Measurements from ENCODE around the gene RNF112. TPM values are rescaled to one million over a fixed set of nuclear protein-coding genes. Genes with fewer than 3 reads are reported as not detected.

RNF112 gene
- polyA plus RNA-seq, 3 donors = 0.57 TPM; not detected in 2

- no peaks in the 10 kb centered on the region for H3K9me3 ChIP-seq (replicated peaks in 1 of 2; ENCODE audit: control insufficient read depth in 1 of 2, insufficient read depth in 1 of 2, low read length in 2 of 2)
- no peaks in the 10 kb centered on the region for H3K79me2 ChIP-seq (ENCODE audit: insufficient read depth, low read length)
- WGBS (ENCODE audit: insufficient coverage) = 92% methylated on average over 7 of the region's 10 CpGs
- Mint-ChIP-seq H3K4me3 (no peak overlapping the region), H3K9me3 (no peaks in the 10 kb centered on the region), H3K4me1 (no peaks in the 10 kb centered on the region), H3K27me3 (ENCODE audit: low read depth in 3 of 3) (peaks cover 9 to 12% (median 10%) of the 10 kb centered on the region in 3 donors), H3K36me3 (no peaks in the 10 kb centered on the region), H3K27ac (no peak overlapping the region)
- no peak overlapping the region for H3K4me2 ChIP-seq (replicated peaks; ENCODE audit: extremely low read depth, low read length, poor library complexity, severe bottlenecking)
- H2AFZ ChIP-seq (ENCODE audit: insufficient read depth, low read depth, low read length, poor library complexity, severe bottlenecking) = no peak overlapping the region
- H3K36me3 ChIP-seq (replicated peaks in 1 of 2; ENCODE audit: control insufficient read depth in 1 of 2, insufficient read depth in 2 of 2, low read length in 2 of 2) = no peaks in the 10 kb centered on the region
- TF ChIP-seq CTCF (IDR thresholded peaks at IDR 0.05) = no peak
- no peak overlapping the region for H3K4me3 ChIP-seq (replicated peaks in 1 of 3; ENCODE audit: low read depth in 2 of 3, low read length in 3 of 3)
- intact Hi-C loops (cut with micrococcal nuclease) = loop anchor here in 1 of 2 donors (5.0 kb wide), 1 partner anchor 35 kb away; no protein-coding TSS in a partner anchor
- no peak overlapping the region for H3K9ac ChIP-seq (ENCODE audit: insufficient read depth, low read length, poor library complexity, severe bottlenecking)
- H3K27ac ChIP-seq (ENCODE audit: low read depth in 1 of 2, low read length in 2 of 2) = no peak overlapping the region
- no peaks in the 10 kb centered on the region for H3K4me1 ChIP-seq (ENCODE audit: control insufficient read depth in 1 of 2, insufficient read depth in 2 of 2, low read length in 2 of 2)
- H3K27me3 ChIP-seq (ENCODE audit: control insufficient read depth in 2 of 2, insufficient read depth in 2 of 2, low read length in 2 of 2) = peaks cover 0 to 9% of the 10 kb centered on the region in 2 donors
- DNase-seq = no peak
- H4K20me1 ChIP-seq (ENCODE audit: insufficient read depth, low read length) = no peaks in the 10 kb centered on the region
Observed at GRCh38 chr17:19407601-19408345, 3.3 kb upstream of the RNF112 start.

GRCh38 chr17:19408346-19408710 is 2.7 kb upstream of the RNF112 start:
- peaks cover 10 to 15% (median 12%) of the 10 kb centered on the region in 3 donors for H3K27me3 Mint-ChIP-seq (ENCODE audit: low read depth in 3 of 3)
- Histone ChIP-seq H3K4me1 (ENCODE audit: control insufficient read depth in 1 of 2, insufficient read depth in 2 of 2, low read length in 2 of 2) (no peaks in the 10 kb centered on the region), H3K9ac (ENCODE audit: insufficient read depth, low read length, poor library complexity, severe bottlenecking) (no peak overlapping the region), H3K36me3 (replicated peaks in 1 of 2; ENCODE audit: control insufficient read depth in 1 of 2, insufficient read depth in 2 of 2, low read length in 2 of 2) (no peaks in the 10 kb centered on the region), H3K4me3 (replicated peaks in 1 of 3; ENCODE audit: low read depth in 2 of 3, low read length in 3 of 3) (no peak overlapping the region), H3K79me2 (ENCODE audit: insufficient read depth, low read length) (no peaks in the 10 kb centered on the region), H3K27ac (ENCODE audit: low read depth in 1 of 2, low read length in 2 of 2) (no peak overlapping the region), H3K4me2 (replicated peaks; ENCODE audit: extremely low read depth, low read length, poor library complexity, severe bottlenecking) (no peak overlapping the region), H4K20me1 (ENCODE audit: insufficient read depth, low read length) (no peaks in the 10 kb centered on the region), H3K27me3 (ENCODE audit: control insufficient read depth in 2 of 2, insufficient read depth in 2 of 2, low read length in 2 of 2) (peaks cover 0 to 9% of the 10 kb centered on the region in 2 donors), H3K9me3 (replicated peaks in 1 of 2; ENCODE audit: control insufficient read depth in 1 of 2, insufficient read depth in 1 of 2, low read length in 2 of 2) (no peaks in the 10 kb centered on the region), H2AFZ (ENCODE audit: insufficient read depth, low read depth, low read length, poor library complexity, severe bottlenecking) (no peak overlapping the region)
- intact Hi-C loops (cut with micrococcal nuclease) = loop anchor here in 1 of 2 donors (5.0 kb wide), 1 partner anchor 34 kb away; no protein-coding TSS in a partner anchor
- H3K36me3 Mint-ChIP-seq = no peaks in the 10 kb centered on the region
- H3K9me3 Mint-ChIP-seq = no peaks in the 10 kb centered on the region
- no CpG with 5 or more reads among the region's 2 CpGs for WGBS (ENCODE audit: insufficient coverage)
- DNase-seq = no peak
- H3K27ac Mint-ChIP-seq = no peak overlapping the region
- no peaks in the 10 kb centered on the region for H3K4me1 Mint-ChIP-seq
- no peak overlapping the region for H3K4me3 Mint-ChIP-seq
- TF ChIP-seq CTCF (IDR thresholded peaks at IDR 0.05) = no peak
